ENCODE data around the gene DNAJC28.

GRCh38 chr21:33470701-33471100 is 20.8 kb downstream of the DNAJC28 start:
- TF ChIP-seq CTCF (IDR thresholded peaks at IDR 0.05 in 2 of 3, conservative IDR thresholded peaks at IDR 0.05 in 1 of 3; ENCODE audit: insufficient read depth in 2 of 3, low read depth in 1 of 3, low read length in 3 of 3): no peak
- TF ChIP-seq FOXA1 (IDR thresholded peaks at IDR 0.05; ENCODE audit: borderline replicate concordance): no peak
- TF ChIP-seq CHCHD3 (CRISPR knock-in tag; IDR thresholded peaks at IDR 0.05): no peak
- no peak for TF ChIP-seq ELF1 (tag; IDR thresholded peaks at IDR 0.05)
- TF ChIP-seq GABPB1 (CRISPR knock-in tag; IDR thresholded peaks at IDR 0.05): no peak
- no peak for TF ChIP-seq THRB (CRISPR knock-in tag; conservative IDR thresholded peaks at IDR 0.05)
- TF ChIP-seq SREBF2 (CRISPR knock-in tag; IDR thresholded peaks at IDR 0.05): no peak
- no peak for TF ChIP-seq NFIC (IDR thresholded peaks at IDR 0.05)

Data from K562 (cell line).